Endothelial cell (in vitro differentiated cells): Measurements from ENCODE around the gene CDK6. TPM values are rescaled to one million over a fixed set of nuclear protein-coding genes. Genes with fewer than 3 reads are reported as not detected.

Experiments used
- DNase-seq: peaks from one replicate; pipeline ENCODE4 v3.0.0; 2021; ENCODE audit warnings: low spot score
- H3K27ac Mint-ChIP-seq: one replicate; pipeline ENCODE4 v1.8.0; 2021; ENCODE audit warnings: mixed read lengths, inconsistent platforms; ENCODE audit not compliant: unreplicated experiment
- H3K27me3 Mint-ChIP-seq: one replicate; pipeline ENCODE4 v1.8.0; 2021; ENCODE audit warnings: mild to moderate bottlenecking, moderate library complexity, mixed read lengths, inconsistent platforms; ENCODE audit not compliant: unreplicated experiment
- H3K36me3 Mint-ChIP-seq: one replicate; pipeline ENCODE4 v1.8.0; 2021; ENCODE audit warnings: mild to moderate bottlenecking, low read depth, mixed read lengths, inconsistent platforms; ENCODE audit not compliant: unreplicated experiment
- H3K4me1 Mint-ChIP-seq: one replicate; pipeline ENCODE4 v1.8.0; 2021; ENCODE audit warnings: mild to moderate bottlenecking, mixed read lengths, inconsistent platforms; ENCODE audit not compliant: unreplicated experiment
- H3K4me3 Mint-ChIP-seq: one replicate; pipeline ENCODE4 v1.8.0; 2021; ENCODE audit warnings: mild to moderate bottlenecking, mixed read lengths, inconsistent platforms; ENCODE audit not compliant: unreplicated experiment
- H3K9me3 Mint-ChIP-seq: one replicate; pipeline ENCODE4 v1.8.0; 2021; ENCODE audit warnings: mixed read lengths, inconsistent platforms; ENCODE audit not compliant: unreplicated experiment
- total RNA-seq: library from RNA; stranded (reverse); fragmentation: NEBNext Ultra II Directional; extraction: Animal tissue kit (Norgen Biotek cat#: 25700); gene quantifications from one replicate; pipeline ENCODE4 v1.2.1, GENCODE V29; 2021; ENCODE audit not compliant: unreplicated experiment
- TF ChIP-seq, protein P1 (sequence below): fragments of 200-600 bp; sonication (generic); IDR thresholded peaks from one replicate; pipeline ENCODE4 v1.5.0; 2021; ENCODE audit warnings: antibody characterized with exemption; ENCODE audit not compliant: unreplicated experiment

CDK6 gene
- total RNA-seq, 1 donor from 2014 or later, result 32.6 TPM

DNA sequence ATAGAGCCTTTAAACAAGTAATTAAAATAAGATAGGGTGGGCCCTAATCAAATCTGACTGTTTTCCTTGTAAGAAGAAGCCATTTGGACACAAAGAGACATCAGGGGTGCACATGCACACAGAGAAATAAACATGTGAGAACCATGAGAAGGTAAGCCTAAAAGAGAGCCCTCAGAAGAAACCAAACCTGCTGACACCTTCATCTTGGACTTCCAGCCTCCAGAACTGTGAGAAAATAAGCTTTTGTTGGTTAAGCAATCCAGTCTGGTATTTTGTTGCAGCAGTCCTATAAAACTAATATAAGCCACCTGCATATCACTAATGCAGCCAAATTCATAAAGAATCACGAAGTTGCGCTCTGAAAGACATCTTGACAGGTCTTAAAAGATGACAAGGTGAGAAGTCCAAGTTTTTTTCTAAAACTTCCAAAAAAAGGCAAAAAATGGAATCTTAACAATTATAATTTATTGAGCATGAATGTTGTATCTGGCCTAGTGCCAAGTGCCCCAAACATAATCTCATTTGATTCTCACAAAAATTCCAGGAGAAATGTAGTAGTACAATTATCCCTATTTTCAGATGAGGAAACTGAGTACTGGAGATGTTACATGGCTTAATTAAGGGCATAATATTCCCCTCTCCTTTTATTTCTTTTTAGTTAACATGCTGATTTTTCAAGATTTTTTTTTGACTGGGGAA, 211.9 kb downstream of the CDK6 start:
- H3K27ac Mint-ChIP-seq, result no peak overlapping the region
- H3K9me3 Mint-ChIP-seq, result no peaks in the 10 kb centered on the region
- H3K4me1 Mint-ChIP-seq, result peaks cover 2% of the 10 kb centered on the region
- TF ChIP-seq, protein P1, sequence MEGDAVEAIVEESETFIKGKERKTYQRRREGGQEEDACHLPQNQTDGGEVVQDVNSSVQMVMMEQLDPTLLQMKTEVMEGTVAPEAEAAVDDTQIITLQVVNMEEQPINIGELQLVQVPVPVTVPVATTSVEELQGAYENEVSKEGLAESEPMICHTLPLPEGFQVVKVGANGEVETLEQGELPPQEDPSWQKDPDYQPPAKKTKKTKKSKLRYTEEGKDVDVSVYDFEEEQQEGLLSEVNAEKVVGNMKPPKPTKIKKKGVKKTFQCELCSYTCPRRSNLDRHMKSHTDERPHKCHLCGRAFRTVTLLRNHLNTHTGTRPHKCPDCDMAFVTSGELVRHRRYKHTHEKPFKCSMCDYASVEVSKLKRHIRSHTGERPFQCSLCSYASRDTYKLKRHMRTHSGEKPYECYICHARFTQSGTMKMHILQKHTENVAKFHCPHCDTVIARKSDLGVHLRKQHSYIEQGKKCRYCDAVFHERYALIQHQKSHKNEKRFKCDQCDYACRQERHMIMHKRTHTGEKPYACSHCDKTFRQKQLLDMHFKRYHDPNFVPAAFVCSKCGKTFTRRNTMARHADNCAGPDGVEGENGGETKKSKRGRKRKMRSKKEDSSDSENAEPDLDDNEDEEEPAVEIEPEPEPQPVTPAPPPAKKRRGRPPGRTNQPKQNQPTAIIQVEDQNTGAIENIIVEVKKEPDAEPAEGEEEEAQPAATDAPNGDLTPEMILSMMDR, result no peak
- peaks cover 7% of the 10 kb centered on the region for H3K36me3 Mint-ChIP-seq
- no peak overlapping the region for H3K4me3 Mint-ChIP-seq
- no peaks in the 10 kb centered on the region for H3K27me3 Mint-ChIP-seq
- DNase-seq, result no peak

DNA sequence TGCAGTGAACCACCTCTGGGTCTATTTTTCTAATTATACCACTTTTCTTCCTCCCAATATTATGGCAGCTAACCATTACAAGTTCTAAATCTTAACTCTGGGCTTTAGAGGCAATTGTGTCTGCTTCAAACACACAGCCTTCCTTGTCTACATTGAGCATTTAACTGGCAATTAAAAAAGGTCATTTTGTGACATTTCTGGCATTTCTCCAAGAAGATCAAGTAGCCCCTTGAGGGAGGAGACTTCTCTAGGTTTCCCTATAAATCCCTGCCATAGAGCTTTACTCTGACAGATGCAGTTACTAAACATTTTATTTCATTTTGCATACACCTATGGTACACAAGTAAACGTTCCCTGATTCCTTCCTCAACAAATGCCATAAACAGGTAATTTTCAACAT, 212.8 kb downstream of the CDK6 start:
- H3K27ac Mint-ChIP-seq, result no peak overlapping the region

DNA sequence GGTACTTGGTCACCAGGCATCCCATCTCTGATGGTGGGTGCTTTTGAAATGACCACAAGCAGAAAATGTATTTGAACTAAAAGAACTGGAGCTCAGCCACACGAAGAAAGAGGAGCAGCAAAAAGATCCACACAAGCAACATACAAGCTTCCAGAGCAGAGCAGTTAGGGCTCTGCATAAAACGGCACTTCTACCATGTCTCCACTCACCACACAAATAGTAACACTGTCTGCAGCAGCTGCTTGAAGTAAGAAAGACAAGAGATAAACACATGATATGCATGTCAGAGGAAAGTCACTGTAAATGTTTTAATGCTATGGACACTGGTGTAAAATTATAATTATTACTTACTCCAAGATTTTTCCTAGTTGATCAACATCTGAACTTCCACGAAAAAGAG, 213.7 kb downstream of the CDK6 start:
- Mint-ChIP-seq H3K27me3 (no peaks in the 10 kb centered on the region), H3K27ac (no peak overlapping the region), H3K4me3 (no peak overlapping the region), H3K36me3 (no peaks in the 10 kb centered on the region), H3K4me1 (peaks cover 2% of the 10 kb centered on the region), H3K9me3 (no peaks in the 10 kb centered on the region)
- no peak for DNase-seq
- TF ChIP-seq, protein P1, result no peak

More for the DNA sequence above, 212.8 kb downstream of the CDK6 start:
- H3K9me3 Mint-ChIP-seq, result no peaks in the 10 kb centered on the region
- no peak for DNase-seq
- TF ChIP-seq, protein P1, result no peak
- H3K36me3 Mint-ChIP-seq, result peaks cover 5% of the 10 kb centered on the region
- no peak overlapping the region for H3K4me3 Mint-ChIP-seq
- no peaks in the 10 kb centered on the region for H3K27me3 Mint-ChIP-seq
- peaks cover 2% of the 10 kb centered on the region for H3K4me1 Mint-ChIP-seq

DNA sequence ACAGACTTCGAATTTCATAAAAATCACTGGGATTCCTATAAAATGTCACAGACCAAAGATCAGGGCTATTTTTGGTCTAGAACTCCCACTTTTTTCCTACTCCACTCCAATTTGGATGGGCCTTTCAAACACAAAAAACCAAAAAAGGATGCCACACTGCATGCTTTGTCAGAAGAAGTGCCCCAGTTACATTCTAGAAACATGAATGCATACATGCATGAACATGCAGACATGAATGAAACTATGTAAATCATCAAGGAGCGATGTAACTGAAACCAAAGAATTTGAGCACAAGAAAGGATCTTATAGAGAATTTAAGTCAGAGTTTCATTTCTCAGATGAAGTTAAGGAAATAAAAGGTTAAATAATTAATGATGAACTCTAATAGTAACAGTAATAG, 214.3 kb downstream of the CDK6 start:
- TF ChIP-seq, protein P1, result no peak
- Mint-ChIP-seq H3K36me3 (no peaks in the 10 kb centered on the region), H3K4me1 (peaks cover 2% of the 10 kb centered on the region), H3K4me3 (no peak overlapping the region), H3K27ac (no peak overlapping the region), H3K27me3 (no peaks in the 10 kb centered on the region), H3K9me3 (no peaks in the 10 kb centered on the region)
- no peak for DNase-seq

DNA sequence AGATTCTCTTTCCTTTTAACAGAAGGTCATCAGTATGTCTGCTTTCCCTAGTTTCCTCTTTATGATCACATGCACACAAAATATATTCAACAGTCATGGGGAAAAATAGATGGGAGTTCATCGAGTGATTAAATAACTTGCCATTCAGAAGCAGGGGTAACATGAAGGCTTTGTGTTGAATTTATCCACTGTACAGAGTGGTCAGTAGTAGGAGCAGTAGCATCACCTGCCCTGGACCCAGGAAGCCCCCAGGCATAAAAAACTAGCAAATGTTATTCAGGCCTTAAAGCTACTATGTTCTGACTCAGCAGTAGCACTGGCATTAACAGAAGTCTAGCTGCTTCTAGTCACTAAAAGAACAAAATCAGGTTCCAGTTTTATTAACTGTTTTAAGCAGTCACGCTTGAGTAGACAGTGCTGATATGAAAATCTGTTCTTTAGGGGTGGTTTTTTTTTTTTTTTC, 214.8 kb downstream of the CDK6 start:
- Mint-ChIP-seq H3K4me3 (no peak overlapping the region), H3K27me3 (no peaks in the 10 kb centered on the region), H3K27ac (no peak overlapping the region), H3K4me1 (peaks cover 2% of the 10 kb centered on the region), H3K36me3 (no peaks in the 10 kb centered on the region), H3K9me3 (no peaks in the 10 kb centered on the region)
- DNase-seq, result no peak
- TF ChIP-seq, protein P1, result no peak
